ENCODE results near the gene ABCA4.
A peak's percentile ranks its signal among the peaks of the same experiment; 100 is the strongest.

Gene ABCA4

GRCh38 chr1:94048413-94049164 is 72.4 kb downstream of the ABCA4 start:
- Histone ChIP-seq H3K4me3 (no peak overlapping the region), H3K27ac (peak overlapping the region; percentile 44 to 73)
- no peak for DNase-seq (ENCODE audit: low spot score)
- no peak for TF ChIP-seq CTCF (IDR thresholded peaks at IDR 0.05)

DNA sequence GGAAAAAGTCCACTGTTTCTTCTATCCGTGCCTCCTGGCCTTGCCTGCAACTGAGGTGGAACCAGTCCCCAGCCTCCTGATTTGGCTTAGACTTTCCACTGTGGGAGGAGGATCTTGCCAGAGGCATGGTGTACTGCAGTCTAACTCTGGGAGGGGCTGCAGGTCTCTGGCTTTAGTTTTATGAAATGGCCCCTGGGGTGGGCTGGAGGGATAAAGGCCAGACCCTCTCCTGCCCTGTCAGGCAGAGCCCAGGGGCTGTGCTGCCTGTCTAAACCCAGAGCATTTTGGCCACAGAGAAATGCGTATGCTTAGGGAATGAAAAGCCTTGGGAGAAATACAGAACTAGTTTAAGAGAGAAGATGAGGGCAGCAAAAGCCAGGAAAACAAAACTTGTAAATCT is 73.0 kb downstream of the ABCA4 start:
- Histone ChIP-seq H3K27ac (peak overlapping the region; percentile 44 to 73), H3K4me3 (no peak overlapping the region)
- DNase-seq (ENCODE audit: low spot score): no peak
- TF ChIP-seq CTCF (IDR thresholded peaks at IDR 0.05): no peak

DNA sequence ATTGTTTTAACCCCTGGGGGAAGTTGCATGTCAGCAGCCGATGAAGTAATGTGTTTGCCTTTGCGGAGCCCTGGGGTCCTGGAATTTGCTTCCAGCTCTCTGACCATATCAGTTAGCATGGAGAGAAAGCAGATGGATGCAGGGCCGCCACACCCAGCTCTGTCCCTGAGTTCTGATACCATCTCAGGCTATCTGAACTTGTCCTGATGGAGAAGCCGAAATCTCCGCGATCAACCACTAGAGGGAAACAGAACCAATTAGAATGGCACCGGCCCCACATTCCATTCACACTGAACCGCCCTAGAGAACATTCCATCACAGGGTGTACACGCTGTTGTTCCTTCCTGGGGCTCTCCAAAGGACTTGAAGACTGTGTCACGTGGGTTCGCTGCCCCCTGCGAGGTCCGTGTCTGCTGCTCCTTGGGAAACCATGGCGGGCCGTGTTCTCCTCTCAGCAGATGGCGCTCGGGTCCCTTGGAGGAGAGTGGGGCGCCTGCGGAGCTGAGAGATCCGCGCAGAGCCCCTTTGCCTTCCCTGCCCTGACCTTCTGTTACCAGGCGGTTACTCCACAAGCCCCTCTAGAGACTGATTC is 75.4 kb downstream of the ABCA4 start:
- Histone ChIP-seq H3K27ac (peak overlapping the region; percentile 21 to 78), H3K4me3 (peak overlapping the region; percentile 51)
- peak; percentile 90 for DNase-seq (ENCODE audit: low spot score)
- TF ChIP-seq CTCF (IDR thresholded peaks at IDR 0.05): peak; percentile 49

- no peak for DNase-seq (ENCODE audit: low spot score)
- TF ChIP-seq CTCF (IDR thresholded peaks at IDR 0.05): no peak
- Histone ChIP-seq H3K4me3 (no peak overlapping the region), H3K27ac (peak overlapping the region in 1 of 2 donors; percentile 85)
Observed at GRCh38 chr1:94044891-94045290, 76.1 kb downstream of the ABCA4 start.

- DNase-seq (ENCODE audit: low spot score): no peak
- Histone ChIP-seq H3K4me3 (no peak overlapping the region), H3K27ac (peak overlapping the region; percentile 29 to 85)
- TF ChIP-seq CTCF (IDR thresholded peaks at IDR 0.05): no peak
Observed at GRCh38 chr1:94044290-94044790, 76.6 kb downstream of the ABCA4 start.

GRCh38 chr1:94043738-94044289 is 77.1 kb downstream of the ABCA4 start:
- peak overlapping the region in 1 of 2 donors; percentile 85 for H3K27ac ChIP-seq
- no peak for TF ChIP-seq CTCF (IDR thresholded peaks at IDR 0.05)
- H3K4me3 ChIP-seq: no peak overlapping the region
- DNase-seq (ENCODE audit: low spot score): no peak
